ENCODE measurements around the gene ANO3. TPM values are rescaled to one million over a fixed set of nuclear protein-coding genes. Genes with fewer than 3 reads are reported as not detected.

The ANO3 gene
- total RNA-seq, 1 donor from 2014 or later, result not detected

- no peak for TF ChIP-seq CTCF (conservative IDR thresholded peaks at IDR 0.05; ENCODE audit: low read depth, low read length)
- no peak for DNase-seq (ENCODE audit: low read depth)
- no peak overlapping the region for H3K4me3 ChIP-seq (ENCODE audit: low read depth, low read length)
Measured at GRCh38 chr11:26510756-26511155, 178.8 kb downstream of the ANO3 start.

- H3K4me3 ChIP-seq (ENCODE audit: low read depth, low read length), result no peak overlapping the region
- no peak for DNase-seq (ENCODE audit: low read depth)
- no peak for TF ChIP-seq CTCF (conservative IDR thresholded peaks at IDR 0.05; ENCODE audit: low read depth, low read length)
Measured at GRCh38 chr11:26512196-26512595, 180.3 kb downstream of the ANO3 start.

- DNase-seq (ENCODE audit: low read depth), result no peak
- no peak overlapping the region for H3K4me3 ChIP-seq (ENCODE audit: low read depth, low read length)
- no peak for TF ChIP-seq CTCF (conservative IDR thresholded peaks at IDR 0.05; ENCODE audit: low read depth, low read length)
Measured at GRCh38 chr11:26519469-26519868, 187.5 kb downstream of the ANO3 start.

- peak; percentile 1 for DNase-seq (ENCODE audit: low read depth)
- TF ChIP-seq CTCF (conservative IDR thresholded peaks at IDR 0.05; ENCODE audit: low read depth, low read length), result peak; percentile 60
- no peak overlapping the region for H3K4me3 ChIP-seq (ENCODE audit: low read depth, low read length)
Measured at GRCh38 chr11:26522912-26523610, 191.1 kb downstream of the ANO3 start.

GRCh38 chr11:26527685-26528084 is 195.8 kb downstream of the ANO3 start:
- H3K4me3 ChIP-seq (ENCODE audit: low read depth, low read length), result no peak overlapping the region
- TF ChIP-seq CTCF (conservative IDR thresholded peaks at IDR 0.05; ENCODE audit: low read depth, low read length), result no peak
- DNase-seq (ENCODE audit: low read depth), result no peak

GRCh38 chr11:26537341-26537740 is 205.4 kb downstream of the ANO3 start:
- H3K4me3 ChIP-seq (ENCODE audit: low read depth, low read length), result no peak overlapping the region
- TF ChIP-seq CTCF (conservative IDR thresholded peaks at IDR 0.05; ENCODE audit: low read depth, low read length), result no peak
- no peak for DNase-seq (ENCODE audit: low read depth)

- DNase-seq (ENCODE audit: low read depth), result no peak
- no peak overlapping the region for H3K4me3 ChIP-seq (ENCODE audit: low read depth, low read length)
- TF ChIP-seq CTCF (conservative IDR thresholded peaks at IDR 0.05; ENCODE audit: low read depth, low read length), result no peak
Measured at GRCh38 chr11:26539517-26539916, 207.6 kb downstream of the ANO3 start.
